A549 (cell line): ENCODE data around the gene KRTAP2-4. TPM values are rescaled to one million over a fixed set of nuclear protein-coding genes. Genes with fewer than 3 reads are reported as not detected.
"Not testable (repeated sequence)": the region's sequence is repeated elsewhere in the genome, so short reads cannot be mapped to it uniquely, and the experiment has no call there.

Source experiments
- ATAC-seq, 2 experiments: fragments of 200-7000 bp in 1 of 2; fragments of >200 bp in 1 of 2; cut with Nextera tagmentation in 1 of 2; cut with Tn5 transposase in 1 of 2; 3 replicates each; pipeline versions ENCODE4 v1.8.0 to v1.9.1; 2018 to 2020; ENCODE audit warnings: mild to moderate bottlenecking in 1 of 2, moderate library complexity in 1 of 2
- CTCF ChIA-PET: fragments of 300-600 bp; sonication (Branson Sonifier 250); formaldehyde crosslinking; extraction: SDS; loops from one replicate; lab custom pipeline; 2021; ENCODE audit warnings: antibody characterized with exemption, inconsistent platforms; lab: Yijun Ruan, JAX
- POLR2A ChIA-PET: fragments of 350-600 bp; formaldehyde crosslinking; extraction: SDS; loops from one replicate; lab custom pipeline; 2021; ENCODE audit warnings: antibody characterized with exemption, inconsistent platforms; lab: Yijun Ruan, JAX
- DNase-seq, 2 experiments: peaks; one replicate each; pipeline versions ENCODE4 v3.0.0 to v3.0.0-alpha.2; 2011 to 2016; ENCODE audit warnings: low read depth in 1 of 2, low spot score in 1 of 2
- FAIRE-seq: peaks from 2 replicates; lab custom pipeline; 2011; peaks lifted over from hg19 to GRCh38; lab: Jason Lieb, UNC
- H3K27ac ChIP-seq, 2 experiments: fragments of >200 bp; sonication (Bioruptor Twin); formaldehyde crosslinking; 3 replicates each; pipeline ENCODE4 v1.5.1; 2016 to 2017
- H3K4me1 ChIP-seq: fragments of >200 bp; sonication (Bioruptor Twin); formaldehyde crosslinking; 3 replicates; pipeline ENCODE4 v1.6.1; 2016
- H3K4me2 ChIP-seq: fragments of >200 bp; sonication (Bioruptor Twin); formaldehyde crosslinking; 3 replicates; pipeline ENCODE4 v1.6.1; 2016
- H3K4me3 ChIP-seq: fragments of >200 bp; sonication (Bioruptor Twin); formaldehyde crosslinking; 3 replicates; pipeline ENCODE4 v1.5.1; 2016
- H3K9me3 ChIP-seq: fragments of >200 bp; sonication (Bioruptor Twin); formaldehyde crosslinking; 3 replicates; pipeline ENCODE4 v1.6.1; 2016
- CBX8 ChIP-seq: fragments of 200-600 bp; sonication (generic); IDR thresholded peaks from 2 replicates; pipeline ENCODE4 v1.6.1; 2016
- CEBPB ChIP-seq, 2 experiments: fragments of >200 bp in 1 of 2; sonication (Bioruptor Twin) in 1 of 2; formaldehyde crosslinking in 1 of 2; IDR thresholded peaks; 2 replicates each; pipeline ENCODE4 v1.6.1; 2012 to 2016
- EP300 ChIP-seq, 2 experiments: fragments of >200 bp; sonication (Bioruptor Twin); formaldehyde crosslinking; IDR thresholded peaks; 2 replicates in 1 of 2; 3 replicates in 1 of 2; pipeline ENCODE4 v1.6.1; 2016 to 2017
- FOSL2 ChIP-seq, 2 experiments: fragments of 450-650 bp in 1 of 2; fragments of >200 bp in 1 of 2; sonication (Bioruptor Twin) in 1 of 2; formaldehyde crosslinking; IDR thresholded peaks; 2 replicates each; pipeline versions ENCODE4 v1.5.0 to v1.6.1; 2016 to 2020; ENCODE audit warnings: mild to moderate bottlenecking in 1 of 2, moderate library complexity in 1 of 2
- HEYL ChIP-seq: fragments of 250-450 bp; sonication (Bioruptor Pico); IDR thresholded peaks from 2 replicates; pipeline ENCODE4 v1.8.0; 2021; ENCODE audit warnings: mild to moderate bottlenecking, moderate library complexity
- JUN ChIP-seq, 2 experiments: fragments of >200 bp; sonication (Bioruptor Twin); formaldehyde crosslinking; IDR thresholded peaks; 2 replicates in 1 of 2; 3 replicates in 1 of 2; pipeline ENCODE4 v1.6.1; 2016 to 2017
- JUNB ChIP-seq: fragments of >200 bp; sonication (Bioruptor Twin); formaldehyde crosslinking; IDR thresholded peaks from 2 replicates; pipeline ENCODE4 v1.6.1; 2016
- KDM5A ChIP-seq: fragments of 200-600 bp; sonication (generic); IDR thresholded peaks from 2 replicates; pipeline ENCODE4 v1.6.1; 2016; ENCODE audit warnings: antibody characterized with exemption, mild to moderate bottlenecking
- MAFK ChIP-seq: fragments of 450-650 bp; IDR thresholded peaks from 2 replicates; pipeline ENCODE4 v1.6.1; 2014; ENCODE audit not compliant: partially characterized antibody
- NFE2L2 ChIP-seq: fragments of 150-350 bp; conservative IDR thresholded peaks from 2 replicates; pipeline ENCODE4 v1.6.1; 2014; ENCODE audit warnings: low read length
- NR3C1 ChIP-seq: fragments of >200 bp; sonication (Bioruptor Twin); formaldehyde crosslinking; IDR thresholded peaks from 3 replicates; pipeline ENCODE4 v1.6.1; 2017
- TP53 ChIP-seq: fragments of 250-450 bp; sonication (Bioruptor Pico); IDR thresholded peaks from 2 replicates; pipeline ENCODE4 v1.5.0; 2021; ENCODE audit warnings: mild to moderate bottlenecking, moderate library complexity
- ZNF302 ChIP-seq: fragments of 250-450 bp; sonication (Bioruptor Pico); IDR thresholded peaks from 2 replicates; pipeline ENCODE4 v1.9.0; 2021; ENCODE audit warnings: inconsistent platforms, mild to moderate bottlenecking, moderate library complexity
- ZSCAN20 ChIP-seq: fragments of 250-450 bp; sonication (Bioruptor Pico); IDR thresholded peaks from 2 replicates; pipeline ENCODE4 v1.8.0; 2022; ENCODE audit warnings: mild to moderate bottlenecking, moderate library complexity
- WGBS: methylation state at CpG from one replicate; pipeline ENCODE4 v1.1.6; 2017; ENCODE audit errors: missing lambda C conversion rate; 5-methylcytosine and 5-hydroxymethylcytosine counted together
- polyA plus RNA-seq, 4 experiments: library from polyadenylated mRNA; depleted of rRNA in 3 of 4; stranded (reverse); fragments of >200 nt; fragmentation: RNase III in 1 of 4; extraction: RNeasy Plus Mini Kit Qiagen cat#74134 plus additional on column Dnase treatment in 1 of 4; gene quantifications; 2 replicates in 3 of 4; 3 replicates in 1 of 4; pipeline ENCODE4 v1.2.3, GENCODE V29; 2011 to 2017
- TF ChIP-seq, protein P1 (sequence below): fragments of 450-650 bp; IDR thresholded peaks from 2 replicates; pipeline ENCODE4 v1.6.1; 2014; ENCODE audit warnings: antibody characterized with exemption

Gene KRTAP2-4
- polyA plus RNA-seq, 2 of the 4 experiments (the other 2 are of a cell fraction), result not detected

DNA sequence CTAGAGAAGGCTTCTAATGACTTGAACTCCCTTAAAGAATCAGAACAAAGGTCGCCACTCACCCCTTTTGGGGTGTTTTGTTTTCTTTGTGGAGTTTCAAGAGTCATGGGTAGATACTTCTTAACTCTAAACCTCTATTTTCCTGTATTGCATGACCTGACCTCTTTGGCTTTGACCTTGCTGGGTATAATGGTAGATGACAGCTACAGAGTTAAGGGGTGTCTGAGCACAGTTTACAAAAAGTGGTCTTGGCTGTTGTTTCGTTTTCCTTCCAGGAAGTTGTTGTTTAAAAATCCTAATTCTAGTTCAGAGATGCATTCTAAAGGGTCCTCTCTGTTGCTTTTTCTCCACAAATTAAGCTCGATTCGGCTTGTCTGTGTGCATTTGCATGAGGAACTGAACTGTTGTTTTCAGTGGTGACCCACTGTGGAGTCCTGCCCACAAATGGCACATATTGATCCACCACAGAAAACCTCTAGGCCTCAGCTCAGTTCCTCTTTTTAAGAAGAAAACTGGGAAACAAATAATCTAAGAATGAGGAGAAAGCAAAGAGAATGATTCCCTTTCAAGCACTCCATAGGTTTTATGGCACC, 23.2 kb upstream of the KRTAP2-4 start:
- H3K9me3 ChIP-seq, ATAC-seq, POLR2A ChIA-PET, H3K4me3 ChIP-seq, CTCF ChIA-PET, H3K4me1 ChIP-seq, H3K4me2 ChIP-seq, DNase-seq, H3K27ac ChIP-seq: not testable (repeated sequence)
- FAIRE-seq, result peak; percentile 65
- TF ChIP-seq CBX8, result peak; percentile 64; the same call in 1 of the 2 replicates
- WGBS, result 59% methylated on average over 4 of the region's 4 CpGs

DNA sequence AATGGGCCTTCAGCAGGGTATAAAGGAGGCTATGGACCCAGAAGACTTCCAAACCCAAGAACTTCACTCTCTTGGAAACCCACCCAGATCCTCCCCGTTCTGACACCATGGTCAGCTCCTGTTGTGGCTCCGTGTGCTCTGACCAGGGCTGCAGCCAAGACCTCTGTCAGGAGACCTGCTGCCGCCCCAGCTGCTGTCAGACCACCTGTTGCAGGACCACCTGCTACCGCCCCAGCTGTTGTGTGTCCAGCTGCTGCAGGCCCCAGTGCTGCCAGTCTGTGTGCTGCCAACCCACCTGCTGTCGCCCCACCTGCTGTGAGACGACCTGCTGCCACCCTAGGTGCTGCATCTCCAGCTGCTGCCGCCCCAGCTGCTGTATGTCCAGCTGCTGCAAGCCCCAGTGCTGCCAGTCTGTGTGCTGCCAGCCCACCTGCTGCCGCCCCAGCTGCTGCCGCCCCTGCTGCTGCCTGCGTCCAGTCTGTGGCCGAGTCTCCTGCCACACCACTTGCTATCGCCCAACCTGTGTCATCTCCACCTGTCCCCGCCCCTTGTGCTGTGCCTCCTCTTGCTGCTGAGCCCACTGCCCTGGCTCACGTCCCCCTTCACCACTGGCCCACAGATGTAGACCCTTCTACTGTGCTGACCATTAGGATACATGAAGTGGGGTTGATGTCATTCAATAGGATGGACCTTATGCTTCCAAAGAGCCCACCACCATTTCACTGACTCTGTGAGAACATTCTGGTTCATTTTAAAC, 18.6 kb upstream of the KRTAP2-4 start, which contains the start of gene KRTAP4-7:
KRTAP4-7 (plus strand) TSS at position 51 of the 757 bp plus-strand sequence; CDS start at position 108, 57 bp downstream.
- DNase-seq, H3K4me3 ChIP-seq, FAIRE-seq, H3K9me3 ChIP-seq, POLR2A ChIA-PET, ATAC-seq: not testable (repeated sequence)
- Histone ChIP-seq H3K27ac (peak within 1 kb of the TSS in 1 of 2 experiments; percentile 9; a peak in 1 of 6 replicates), H3K4me2 (peak within 1 kb of the TSS; percentile 5; the same call in 2 of the 3 replicates), H3K4me1 (peaks cover 12% of the 10 kb centered on the region)
- CTCF ChIA-PET, result interaction anchor here (1.4 kb wide), 1 partner anchor 465 kb away, joined by 3 read pairs; no protein-coding TSS in a partner anchor
- 89% methylated on average over 11 of the region's 14 CpGs for WGBS

DNA sequence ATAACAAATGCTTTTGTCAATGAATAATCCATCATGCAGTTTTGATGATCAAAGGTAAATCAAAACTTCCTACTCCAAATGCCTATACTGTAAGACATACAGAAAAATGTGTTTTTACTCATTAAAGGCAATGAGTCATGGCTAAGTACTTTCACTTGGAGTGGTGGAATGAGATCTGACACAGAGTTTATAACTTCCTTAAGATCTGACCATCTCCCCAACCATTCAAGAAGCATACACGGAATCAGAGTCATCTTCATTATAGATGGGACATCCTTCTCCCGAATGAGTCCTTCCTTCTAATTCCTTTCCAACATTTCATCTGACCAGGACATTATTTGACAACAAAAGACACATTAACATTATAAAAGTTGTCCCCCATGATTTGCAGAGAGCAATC, 17.7 kb upstream of the KRTAP2-4 start:
- H3K4me2 ChIP-seq, H3K9me3 ChIP-seq, H3K4me3 ChIP-seq, DNase-seq, H3K27ac ChIP-seq, POLR2A ChIA-PET, CTCF ChIA-PET: not testable (repeated sequence)
- peak; percentile 100 for FAIRE-seq
- 4% methylated on average over 2 of the region's 2 CpGs for WGBS
- peak in 1 of 2 experiments; percentile 68; a peak in 3 of 6 replicates for ATAC-seq
- peaks cover 12% of the 10 kb centered on the region for H3K4me1 ChIP-seq

DNA sequence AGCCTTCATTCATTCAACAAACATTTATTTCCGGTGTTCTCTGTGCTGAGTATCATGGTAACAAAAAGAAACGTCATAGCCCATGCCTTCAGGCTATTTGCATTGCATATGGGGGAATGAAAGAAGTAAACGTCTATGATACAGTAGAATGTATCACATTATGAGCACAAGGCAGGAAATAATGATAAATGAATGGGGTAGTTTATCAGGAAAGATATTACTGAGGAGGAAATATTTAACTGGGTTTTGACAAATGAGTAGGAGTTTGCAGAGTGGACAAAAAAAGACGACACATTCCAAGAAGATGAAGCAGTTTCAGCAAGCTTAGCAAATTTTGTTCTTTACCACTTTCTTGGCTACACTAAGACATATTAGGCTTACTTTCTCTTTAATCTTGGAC, 16.9 kb upstream of the KRTAP2-4 start:
- ATAC-seq (no peak), DNase-seq (peak in 1 of 2 experiments; percentile 29), FAIRE-seq (peak; percentile 23)
- Histone ChIP-seq H3K9me3 (no peaks in the 10 kb centered on the region), H3K4me2 (peak overlapping the region; percentile 5; the same call in 1 of the 3 replicates), H3K4me1 (peaks cover 12% of the 10 kb centered on the region), H3K27ac (no peak overlapping the region), H3K4me3 (no peak overlapping the region)
- WGBS, result 16% methylated on average over 4 of the region's 4 CpGs
- ChIA-PET POLR2A (no interaction called here), CTCF (no interaction called here)
- TF ChIP-seq JUN (IDR thresholded peaks at IDR 0.05) (no peak), HEYL (CRISPR knock-in tag) (no peak), MAFK (peak; percentile 70), EP300 (IDR thresholded peaks at IDR 0.05) (no peak), NR3C1 (no peak), CEBPB (IDR thresholded peaks at IDR 0.05) (no peak)

DNA sequence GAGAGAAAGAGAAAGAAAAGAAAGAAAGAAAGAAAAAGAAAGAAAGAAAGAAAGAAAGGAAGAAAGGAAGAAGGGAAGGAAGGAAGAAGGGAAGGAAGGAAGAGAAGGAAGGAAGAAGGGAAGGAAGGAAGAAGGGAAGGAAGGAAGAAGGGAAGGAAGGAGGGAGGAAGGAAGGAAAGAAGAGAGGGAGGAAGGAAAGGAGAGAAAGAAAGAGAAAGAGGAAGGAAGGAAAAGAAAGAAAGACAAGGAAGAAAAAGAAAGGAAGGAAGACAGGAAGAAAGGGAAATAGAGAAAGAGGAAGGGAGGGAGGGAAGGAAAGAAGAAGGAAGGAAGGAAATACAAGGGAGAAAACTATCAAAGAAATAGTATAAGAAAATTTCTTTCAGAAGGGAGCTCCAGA, 11.1 kb upstream of the KRTAP2-4 start:
- POLR2A ChIA-PET, result no interaction called here

More for the DNA sequence above, 11.1 kb upstream of the KRTAP2-4 start:
- DNase-seq (no peak), ATAC-seq (no peak), FAIRE-seq (no peak)
- Histone ChIP-seq H3K4me2 (no peak overlapping the region), H3K27ac (no peak overlapping the region), H3K4me1 (no peaks in the 10 kb centered on the region), H3K4me3 (no peak overlapping the region), H3K9me3 (no peaks in the 10 kb centered on the region)
- CTCF ChIA-PET, result no interaction called here
- TF ChIP-seq, protein P1, sequence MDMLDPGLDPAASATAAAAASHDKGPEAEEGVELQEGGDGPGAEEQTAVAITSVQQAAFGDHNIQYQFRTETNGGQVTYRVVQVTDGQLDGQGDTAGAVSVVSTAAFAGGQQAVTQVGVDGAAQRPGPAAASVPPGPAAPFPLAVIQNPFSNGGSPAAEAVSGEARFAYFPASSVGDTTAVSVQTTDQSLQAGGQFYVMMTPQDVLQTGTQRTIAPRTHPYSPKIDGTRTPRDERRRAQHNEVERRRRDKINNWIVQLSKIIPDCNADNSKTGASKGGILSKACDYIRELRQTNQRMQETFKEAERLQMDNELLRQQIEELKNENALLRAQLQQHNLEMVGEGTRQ, result no peak
- TF ChIP-seq NR3C1, result no peak
- no peak for TF ChIP-seq FOSL2 (IDR thresholded peaks at IDR 0.05)
- no peak for TF ChIP-seq FOSL2 (CRISPR knock-in tag; IDR thresholded peaks at IDR 0.05)
- TF ChIP-seq KDM5A, result no peak
- TF ChIP-seq ZSCAN20 (CRISPR knock-in tag), result no peak
- TF ChIP-seq ZNF302 (CRISPR knock-in tag), result no peak
- TF ChIP-seq NFE2L2, result no peak
- TF ChIP-seq EP300 (IDR thresholded peaks at IDR 0.05), result no peak
- TF ChIP-seq JUNB, result no peak
- no peak for TF ChIP-seq HEYL (CRISPR knock-in tag)
- no peak for TF ChIP-seq TP53 (CRISPR knock-in tag)
